ENCODE measurements around the gene GADD45G. TPM values are rescaled to one million over a fixed set of nuclear protein-coding genes. Genes with fewer than 3 reads are reported as not detected.
A peak's percentile ranks its signal among the peaks of the same experiment; 100 is the strongest.

GADD45G gene
- total RNA-seq, 2 donors from 2014 or later = 30.3 to 54.2 TPM

GRCh38 chr9:89567649-89568048, 37.2 kb upstream of the GADD45G start:
- Histone ChIP-seq H3K4me3 (no peak overlapping the region), H3K4me1 (peaks cover 7% of the 10 kb centered on the region), H3K36me3 (replicated peaks in 1 of 2; ENCODE audit: insufficient read depth in 1 of 2, low read depth in 2 of 2) (no peaks in the 10 kb centered on the region), H3K27me3 (no peaks in the 10 kb centered on the region), H3K27ac (no peak overlapping the region), H3K9me3 (no peaks in the 10 kb centered on the region)
- DNase-seq = no peak
- WGBS, 2 donors = 88 to 94% methylated on average over 2 of the region's 2 CpGs
- no peak for ATAC-seq
- intact Hi-C loops (cut with DNase I) = no loop called here
- TF ChIP-seq CTCF (IDR thresholded peaks at IDR 0.05) (no peak), POLR2A (IDR thresholded peaks at IDR 0.05) (no peak)

GRCh38 chr9:89574309-89574708, 30.5 kb upstream of the GADD45G start:
- H3K9me3 ChIP-seq = no peaks in the 10 kb centered on the region
- intact Hi-C loops (cut with DNase I) = no loop called here
- ATAC-seq = no peak
- no peaks in the 10 kb centered on the region for H3K36me3 ChIP-seq (replicated peaks in 1 of 2; ENCODE audit: insufficient read depth in 1 of 2, low read depth in 2 of 2)
- no peak overlapping the region for H3K4me3 ChIP-seq
- no peak for DNase-seq
- H3K4me1 ChIP-seq = no peaks in the 10 kb centered on the region
- TF ChIP-seq POLR2A (IDR thresholded peaks at IDR 0.05) = no peak
- no peak for TF ChIP-seq CTCF (IDR thresholded peaks at IDR 0.05)
- no peak overlapping the region for H3K27ac ChIP-seq
- 55 to 64% methylated on average over 4 of the region's 4 CpGs for WGBS, 2 donors
- H3K27me3 ChIP-seq = no peaks in the 10 kb centered on the region

GRCh38 chr9:89576404-89576839, 28.4 kb upstream of the GADD45G start:
- ATAC-seq (no peak), DNase-seq (no peak)
- no peaks in the 10 kb centered on the region for H3K9me3 ChIP-seq
- 16 to 30% methylated on average over 4 of the region's 4 CpGs for WGBS, 2 donors
- H3K27me3 ChIP-seq = no peaks in the 10 kb centered on the region
- no peak overlapping the region for H3K27ac ChIP-seq
- no peak overlapping the region for H3K4me3 ChIP-seq
- H3K4me1 ChIP-seq = no peaks in the 10 kb centered on the region
- H3K36me3 ChIP-seq (replicated peaks in 1 of 2; ENCODE audit: insufficient read depth in 1 of 2, low read depth in 2 of 2) = no peaks in the 10 kb centered on the region
- no peak for TF ChIP-seq POLR2A (IDR thresholded peaks at IDR 0.05)
- peak; percentile 45 to 92 (median 60) for TF ChIP-seq CTCF (IDR thresholded peaks at IDR 0.05)
- intact Hi-C loops (cut with DNase I) = no loop called here

- H3K27ac ChIP-seq = no peak overlapping the region
- DNase-seq (no peak), ATAC-seq (no peak)
- H3K9me3 ChIP-seq = no peaks in the 10 kb centered on the region
- TF ChIP-seq POLR2A (IDR thresholded peaks at IDR 0.05) = no peak
- no peak for TF ChIP-seq CTCF (IDR thresholded peaks at IDR 0.05)
- intact Hi-C loops (cut with DNase I) = no loop called here
- no peak overlapping the region for H3K4me3 ChIP-seq
- 91% methylated on average over 3 of the region's 3 CpGs for WGBS, 2 donors
- H3K27me3 ChIP-seq = no peaks in the 10 kb centered on the region
- no peaks in the 10 kb centered on the region for H3K4me1 ChIP-seq
- no peaks in the 10 kb centered on the region for H3K36me3 ChIP-seq (replicated peaks in 1 of 2; ENCODE audit: insufficient read depth in 1 of 2, low read depth in 2 of 2)
Measured at GRCh38 chr9:89577363-89577762, 27.4 kb upstream of the GADD45G start.

GRCh38 chr9:89579741-89580385, 24.9 kb upstream of the GADD45G start:
- TF ChIP-seq CTCF (IDR thresholded peaks at IDR 0.05) = no peak
- no peak for TF ChIP-seq POLR2A (IDR thresholded peaks at IDR 0.05)
- intact Hi-C loops (cut with DNase I) = no loop called here
- no peaks in the 10 kb centered on the region for H3K9me3 ChIP-seq
- 66 to 85% methylated on average over 12 of the region's 12 CpGs for WGBS, 2 donors
- no peak overlapping the region for H3K27ac ChIP-seq
- no peak for ATAC-seq
- DNase-seq = no peak
- no peaks in the 10 kb centered on the region for H3K4me1 ChIP-seq
- H3K36me3 ChIP-seq (replicated peaks in 1 of 2; ENCODE audit: insufficient read depth in 1 of 2, low read depth in 2 of 2) = no peaks in the 10 kb centered on the region
- H3K4me3 ChIP-seq = no peak overlapping the region
- H3K27me3 ChIP-seq = no peaks in the 10 kb centered on the region

Measured in body of pancreas (tissue), 4 donors.